ENCODE measurements around the gene SRC.

Gene SRC

DNA sequence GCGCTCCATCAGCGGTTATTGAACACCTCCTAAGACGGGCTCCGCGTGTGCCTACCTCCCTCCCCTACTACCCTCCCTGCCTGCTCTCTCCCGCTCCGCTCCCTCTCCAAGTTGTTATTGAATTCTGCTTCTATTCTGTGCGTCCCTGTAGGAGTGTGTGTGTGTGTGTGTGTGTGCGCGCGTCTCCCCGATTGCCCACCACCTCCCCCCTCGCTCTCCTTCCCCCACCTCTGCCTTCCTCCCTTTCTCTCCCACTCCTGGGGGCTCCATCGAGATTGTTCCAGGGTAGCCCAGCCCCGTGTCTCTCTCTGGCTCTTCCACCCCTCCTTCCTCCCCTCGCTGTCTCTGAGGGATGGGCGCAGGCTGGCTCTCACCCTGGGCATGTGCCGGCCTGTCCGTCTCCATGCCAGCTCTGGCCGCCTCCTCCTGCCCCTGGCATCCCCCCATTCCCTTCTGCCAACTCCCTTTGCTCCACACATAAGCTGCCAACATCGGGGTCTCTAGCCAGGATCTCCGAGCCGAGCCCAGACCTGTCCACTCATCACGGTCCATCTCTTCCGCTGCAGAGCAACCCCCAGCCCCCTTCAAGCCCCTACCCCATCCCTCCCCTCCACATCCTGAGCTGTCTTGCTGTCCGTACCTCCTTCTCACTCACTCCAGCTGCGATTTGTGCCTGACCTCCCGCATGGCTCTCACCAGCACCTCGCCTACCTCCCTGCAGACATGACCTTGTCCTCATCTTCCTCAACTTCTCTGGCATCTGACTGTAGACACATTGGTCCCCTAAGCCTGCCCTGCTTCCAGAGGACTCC is 68.5 kb downstream of the SRC start:
- DNase-seq (ENCODE audit: low read depth), result no peak

- no peak for DNase-seq (ENCODE audit: low read depth)
These were observed 69.5 kb downstream of the SRC start for GRCh38 chr20:37415118-37416085.

GRCh38 chr20:37416100-37416847 is 70.3 kb downstream of the SRC start:
- DNase-seq (ENCODE audit: low read depth), result no peak

GRCh38 chr20:37416848-37417616 is 71.1 kb downstream of the SRC start:
- DNase-seq (ENCODE audit: low read depth), result no peak

- DNase-seq (ENCODE audit: low read depth), result no peak
These were observed 71.9 kb downstream of the SRC start for GRCh38 chr20:37417617-37418467.

GRCh38 chr20:37418591-37419109 is 72.7 kb downstream of the SRC start:
- no peak for DNase-seq (ENCODE audit: low read depth)

DNA sequence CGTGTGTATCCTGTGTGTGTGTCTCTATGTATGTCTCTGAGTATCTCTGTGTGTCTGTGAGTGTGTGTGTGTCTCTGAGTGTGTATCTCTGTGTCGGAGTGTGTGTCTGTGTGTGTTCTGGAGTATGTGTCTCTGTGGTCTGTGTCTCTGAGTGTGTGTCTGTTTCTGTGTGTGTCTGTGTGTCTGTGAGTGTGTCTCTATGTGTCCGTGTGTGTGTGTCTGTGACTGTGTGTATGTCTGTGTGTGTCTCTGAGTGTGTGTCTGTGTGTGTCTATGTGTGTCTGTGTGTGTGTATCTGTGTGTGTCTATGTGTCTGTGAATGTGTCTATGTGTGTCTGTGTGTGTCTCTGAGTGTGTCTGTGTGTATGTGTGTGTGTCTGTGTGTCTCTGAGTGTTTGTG is 73.4 kb downstream of the SRC start:
- no peak for DNase-seq (ENCODE audit: low read depth)

GRCh38 chr20:37419774-37420542 is 74.0 kb downstream of the SRC start:
- no peak for DNase-seq (ENCODE audit: low read depth)

GRCh38 chr20:37420610-37421009 is 74.7 kb downstream of the SRC start:
- no peak for DNase-seq (ENCODE audit: low read depth)

DNA sequence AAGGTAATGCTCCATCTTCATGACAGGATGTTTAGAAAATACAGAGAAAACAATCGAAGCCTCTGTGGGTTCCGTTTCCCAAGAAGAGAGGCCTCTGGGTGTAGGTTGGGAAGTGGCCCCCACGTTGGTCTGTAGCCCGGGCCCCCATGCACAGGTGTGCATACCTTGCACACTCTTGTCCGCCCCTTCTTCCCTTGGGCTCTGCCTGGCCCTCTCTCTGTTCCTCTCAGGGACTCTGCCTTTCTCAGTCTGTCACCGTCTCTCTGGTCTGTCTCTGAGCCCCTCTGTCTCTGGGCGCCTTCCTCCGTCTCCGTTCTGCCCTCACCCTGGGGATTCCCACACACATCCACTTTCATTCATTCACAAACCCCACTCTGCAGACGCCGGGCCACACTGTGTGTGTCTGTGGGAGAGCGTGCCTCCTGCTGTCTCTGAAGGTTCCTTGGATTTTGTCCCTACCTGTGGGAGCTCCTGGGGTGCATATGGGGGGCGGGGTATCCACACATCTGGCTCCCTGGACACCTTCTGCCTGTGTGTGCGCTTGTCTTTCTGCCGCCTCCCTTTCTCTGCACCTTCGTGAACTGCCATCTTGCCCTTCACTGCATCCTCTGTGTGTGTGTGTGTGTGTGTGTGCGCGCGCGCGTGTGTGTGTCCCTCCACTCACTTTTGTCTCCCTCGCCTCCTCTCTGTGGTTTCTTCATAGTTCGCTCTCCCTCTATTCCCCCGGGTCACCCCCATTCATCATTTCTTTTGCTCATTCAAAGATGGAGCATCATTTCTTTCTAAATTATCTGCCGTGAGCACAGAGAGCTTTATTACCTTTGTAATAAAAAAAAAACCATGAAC is 75.3 kb downstream of the SRC start:
- DNase-seq (ENCODE audit: low read depth), result no peak

DNA sequence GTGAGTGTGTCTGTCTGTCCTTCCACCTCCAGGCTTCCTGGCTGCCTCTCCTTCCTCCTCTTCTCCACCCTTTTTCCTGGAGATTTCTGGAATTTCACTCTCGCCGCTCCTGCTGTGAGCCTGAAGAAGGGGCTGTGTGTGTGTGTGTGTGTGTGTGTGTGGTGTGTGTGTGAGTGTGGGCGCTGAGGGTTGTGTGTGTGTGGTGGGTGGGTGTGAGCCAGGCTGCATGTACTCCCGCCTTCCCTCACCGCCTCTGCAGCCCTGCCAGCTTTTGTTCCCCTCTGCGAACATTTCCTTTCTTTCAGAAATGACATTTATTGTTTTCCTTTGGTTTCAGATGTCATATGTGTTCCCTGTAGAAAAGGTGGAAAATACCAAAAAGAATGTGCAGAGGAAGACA is 76.0 kb downstream of the SRC start:
- DNase-seq (ENCODE audit: low read depth), result no peak

DNA sequence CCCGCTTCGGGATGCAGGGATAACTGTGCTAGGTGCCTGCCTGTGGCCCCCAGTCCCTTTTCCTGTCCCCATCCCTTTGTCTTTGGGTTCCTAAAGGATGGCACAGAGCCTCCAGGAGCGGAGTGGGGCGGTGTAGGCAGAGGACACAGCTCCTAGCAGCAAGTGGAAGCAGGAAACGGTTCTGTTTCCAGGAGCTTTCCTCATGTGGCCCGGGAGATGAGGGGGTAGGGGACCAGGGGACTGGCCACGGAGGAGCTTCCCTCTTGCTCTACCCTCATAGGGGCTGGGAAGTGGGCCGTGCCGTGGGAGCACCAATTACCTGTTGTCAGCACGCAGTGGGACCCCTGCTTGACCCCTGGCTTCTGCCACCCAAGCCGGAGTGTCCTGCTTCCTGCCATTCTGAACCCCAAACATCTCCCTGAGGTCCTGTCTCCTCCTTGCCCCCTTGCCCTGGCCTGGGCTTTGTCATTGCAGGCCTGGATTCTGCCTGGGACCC is 76.9 kb downstream of the SRC start:
- DNase-seq (ENCODE audit: low read depth), result no peak

- DNase-seq (ENCODE audit: low read depth), result no peak
These were observed 77.6 kb downstream of the SRC start for GRCh38 chr20:37423545-37423944.

DNA sequence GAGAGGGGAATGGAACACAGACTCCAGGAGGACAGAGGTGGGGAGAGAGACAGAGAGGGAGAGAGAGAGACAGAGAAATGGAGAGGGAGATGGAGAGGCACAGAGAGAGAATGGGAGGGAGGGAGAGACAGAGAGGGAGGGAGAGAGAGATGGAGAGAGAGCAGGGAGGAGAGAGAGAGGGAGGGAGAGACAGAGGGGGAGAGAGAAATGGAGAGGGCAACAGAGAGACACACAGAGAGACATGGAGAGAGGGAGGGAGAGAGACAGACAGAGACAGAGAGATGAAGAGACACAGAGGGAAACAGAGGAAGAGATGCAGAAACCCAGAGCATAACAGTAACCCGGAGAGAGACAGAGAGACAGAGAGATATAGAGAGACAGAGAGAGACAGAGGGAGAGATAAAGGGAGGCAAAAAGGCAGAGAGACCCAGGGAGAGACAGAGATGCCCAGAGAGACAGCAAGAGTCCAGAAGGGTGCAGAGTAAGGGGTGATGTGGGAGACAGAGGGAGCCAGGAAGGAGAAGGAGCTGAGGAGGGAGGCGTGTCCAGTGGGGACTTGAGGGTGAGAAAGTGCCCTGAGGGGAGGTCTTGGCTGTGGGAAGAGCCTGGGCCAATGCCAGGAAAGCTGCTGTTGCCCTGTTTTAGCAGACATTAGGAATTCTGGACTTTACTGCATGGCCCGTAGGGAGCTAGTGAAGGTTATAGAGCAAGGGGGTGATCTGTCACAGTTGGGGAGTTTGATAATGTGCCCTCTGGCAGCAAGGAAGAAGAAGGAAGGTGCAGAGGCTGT is 78.3 kb downstream of the SRC start:
- no peak for DNase-seq (ENCODE audit: low read depth)

DNA sequence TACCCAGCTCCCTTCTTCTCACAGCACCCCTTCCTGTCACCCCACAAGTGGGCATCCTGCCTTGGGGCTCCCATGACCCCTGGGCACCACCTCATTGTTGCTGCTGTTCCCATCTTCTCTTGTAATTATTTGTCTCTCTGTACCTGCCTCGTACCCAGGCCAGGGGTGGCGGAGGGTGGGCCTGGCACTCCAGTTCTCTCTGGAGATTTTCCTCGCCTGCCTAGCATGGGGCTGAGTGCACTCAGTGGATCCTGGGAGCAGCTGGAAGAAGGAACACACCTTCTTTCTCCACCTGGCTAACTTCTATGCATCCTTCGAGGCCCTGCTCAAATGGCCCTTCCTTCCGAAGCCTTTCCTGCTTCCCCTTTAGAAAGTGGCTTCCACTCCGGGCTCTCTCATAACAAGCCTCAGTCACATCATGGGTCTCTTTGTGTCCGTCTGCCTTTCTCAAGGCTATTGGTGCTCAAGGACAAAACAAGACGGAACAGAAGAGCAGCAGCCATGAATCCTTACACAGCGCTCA is 79.2 kb downstream of the SRC start:
- DNase-seq (ENCODE audit: low read depth), result no peak

GRCh38 chr20:37426106-37426505 is 80.2 kb downstream of the SRC start:
- no peak for DNase-seq (ENCODE audit: low read depth)

DNA sequence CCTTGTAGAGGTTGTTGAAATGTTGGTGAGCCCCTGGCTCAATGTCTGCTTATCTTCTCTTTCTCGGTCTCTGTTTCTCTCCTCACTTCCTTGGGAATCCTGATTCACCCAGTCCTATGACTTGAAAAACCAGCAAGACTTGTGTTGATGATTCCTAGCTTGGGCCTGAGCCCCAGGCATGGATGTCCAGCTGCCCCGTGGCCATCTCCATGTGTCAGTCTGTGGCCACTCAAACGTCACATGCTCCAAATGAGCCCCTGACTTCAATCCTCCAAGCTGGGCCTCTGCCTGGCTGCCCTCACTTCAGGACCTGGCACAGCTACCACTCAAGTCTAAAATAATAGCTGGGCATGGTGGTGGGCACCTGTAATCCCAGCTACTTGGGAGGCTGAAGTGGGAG is 81.0 kb downstream of the SRC start:
- no peak for DNase-seq (ENCODE audit: low read depth)
